Panc1 (cell line): ENCODE data around the gene MYADM. TPM values are rescaled to one million over a fixed set of nuclear protein-coding genes. Genes with fewer than 3 reads are reported as not detected.

Experiments
- ATAC-seq: fragments of 200-7000 bp; cut with Tn5 transposase; 2 replicates; pipeline ENCODE4 v1.9.1; 2020; ENCODE audit warnings: mild to moderate bottlenecking, moderate library complexity
- BruUV-seq: library from RNA; stranded (reverse); fragments of 400-500 nt; replicated peaks from 2 replicates; lab custom pipeline; 2021; lab: Mats Ljungman, UMichigan
- CTCF ChIA-PET: fragments of 300-600 bp; sonication (Branson Sonifier 250); formaldehyde crosslinking; loops from one replicate; lab custom pipeline; 2022; ENCODE audit warnings: antibody characterized with exemption; lab: Charles Lee
- POLR2A ChIA-PET: fragments of 300-600 bp; sonication (Branson Sonifier 250); formaldehyde crosslinking; loops from one replicate; lab custom pipeline; 2022; ENCODE audit warnings: antibody characterized with exemption; lab: Charles Lee
- DNase-seq: peaks from one replicate; pipeline ENCODE4 v3.0.0-alpha.2; 2010; ENCODE audit warnings: low read depth, low spot score
- H3K27ac ChIP-seq: 2 replicates; pipeline ENCODE4 v1.5.1; 2011; ENCODE audit warnings: mild to moderate bottlenecking, low read length, inconsistent platforms
- H3K27me3 ChIP-seq: fragments of 200-500 bp; sonication (Bioruptor generic); 2 replicates; pipeline ENCODE4 v1.6.0; 2014; ENCODE audit warnings: low read length, inconsistent platforms; ENCODE audit not compliant: control insufficient read depth, insufficient read depth
- H3K36me3 ChIP-seq: fragments of 200-500 bp; sonication (Bioruptor generic); 2 replicates; pipeline ENCODE4 v1.5.1; 2014; ENCODE audit warnings: inconsistent platforms, mild to moderate bottlenecking, low read length, moderate library complexity; ENCODE audit not compliant: control insufficient read depth, insufficient read depth
- H3K4me1 ChIP-seq: 2 replicates; pipeline ENCODE4 v1.5.1; 2011; ENCODE audit warnings: inconsistent platforms, mild to moderate bottlenecking, low read length, moderate library complexity; ENCODE audit not compliant: control insufficient read depth, insufficient read depth
- H3K4me3 ChIP-seq, 2 experiments: 2 replicates each; pipeline ENCODE4 v1.5.1; 2011 to 2012; ENCODE audit warnings: low read depth in 2 of 2, low read length in 2 of 2, mild to moderate bottlenecking in 2 of 2, inconsistent platforms in 1 of 2, moderate library complexity in 1 of 2
- H3K9me3 ChIP-seq: fragments of 200-500 bp; sonication (Bioruptor generic); 2 replicates; pipeline ENCODE4 v1.5.1; 2014; ENCODE audit warnings: low read depth, mild to moderate bottlenecking, inconsistent platforms, low read length, moderate library complexity; ENCODE audit not compliant: control insufficient read depth, insufficient read depth
- CTCF ChIP-seq: fragments of 450-650 bp; IDR thresholded peaks from 2 replicates; pipeline ENCODE4 v1.5.1; 2017; ENCODE audit warnings: mild to moderate bottlenecking
- POLR2AphosphoS5 ChIP-seq: IDR thresholded peaks from 2 replicates; pipeline ENCODE4 v1.6.1; 2012; ENCODE audit warnings: mild to moderate bottlenecking, low read depth, low read length, moderate library complexity
- REST ChIP-seq, 2 experiments: IDR thresholded peaks; 2 replicates each; pipeline ENCODE4 v1.6.1; 2011 to 2012; ENCODE audit warnings: low read depth in 2 of 2, control low read depth in 1 of 2, low read length in 1 of 2, mild to moderate bottlenecking in 1 of 2, moderate library complexity in 1 of 2; ENCODE audit not compliant: insufficient read depth in 1 of 2
- SIN3A ChIP-seq: IDR thresholded peaks from 2 replicates; pipeline ENCODE4 v1.6.1; 2012; ENCODE audit warnings: low read depth, mild to moderate bottlenecking, low read length, moderate library complexity, borderline replicate concordance; ENCODE audit not compliant: insufficient read depth
- TCF7L2 ChIP-seq: IDR thresholded peaks from 2 replicates; pipeline ENCODE4 v1.6.1; 2011; ENCODE audit warnings: mild to moderate bottlenecking, low read depth, low read length, inconsistent platforms
- in situ Hi-C: cut with HindIII; loops from 2 replicates; pipeline ENCODE4 v1.10.0; 2016; ENCODE audit warnings: low sequenced_read_pairs, low pct_unique_long_range_greater_than_20kb
- intact Hi-C: fragments of 100-400 bp; cut with micrococcal nuclease; formaldehyde crosslinking; loops from one replicate; pipeline ENCODE4 v1.10.0; 2022; ENCODE audit not compliant: unreplicated experiment
- total RNA-seq: library from RNA; stranded (reverse); gene quantifications from one replicate; pipeline ENCODE4 v1.2.1, GENCODE V29; 2021; ENCODE audit not compliant: unreplicated experiment

The MYADM gene
- total RNA-seq, 1 experiment from 2014 or later: 469 TPM

- ATAC-seq (peak; percentile 1; the same call in 1 of the 2 replicates), DNase-seq (no peak)
- H3K9me3 ChIP-seq: no peaks in the 10 kb centered on the region
- intact Hi-C loops: no loop called here
- H3K27me3 ChIP-seq: no peaks in the 10 kb centered on the region
- POLR2A ChIA-PET: interaction anchor here (0.5 to 3.0 kb wide), 4 partner anchors 9 to 428 kb away, joined by 4 to 16 read pairs (median 6); partner anchors contain the start of gene MYADM
- CTCF ChIA-PET: interaction anchor here (0.5 to 0.6 kb wide), 2 partner anchors 52 to 71 kb away, joined by 3 to 5 read pairs; no protein-coding TSS in a partner anchor
- H3K4me3 ChIP-seq: no peak overlapping the region
- peak overlapping the region; percentile 14 for H3K27ac ChIP-seq
- in situ Hi-C loops: no loop called here
- H3K36me3 ChIP-seq: 0 out of 2 replicates have a peak, but pooled peaks cover 6% of the 10 kb centered on the region
- TF ChIP-seq POLR2AphosphoS5 (peak; percentile 46; the same call in 1 of the 2 replicates), CTCF (no peak)
- H3K4me1 ChIP-seq: peaks cover 45% of the 10 kb centered on the region
- no TSS peak for BruUV-seq
These were observed 9.1 kb downstream of the MYADM start for GRCh38 chr19:53876651-53877224.

GRCh38 chr19:53877361-53877766 is 9.7 kb downstream of the MYADM start:
- Histone ChIP-seq H3K4me3 (no peak overlapping the region), H3K27me3 (no peaks in the 10 kb centered on the region), H3K27ac (peak overlapping the region; percentile 10; the same call in 1 of the 2 replicates), H3K36me3 (0 out of 2 replicates have a peak, but pooled peaks cover 6% of the 10 kb centered on the region), H3K4me1 (peaks cover 46% of the 10 kb centered on the region), H3K9me3 (no peaks in the 10 kb centered on the region)
- no TSS peak for BruUV-seq
- DNase-seq: no peak
- intact Hi-C loops: no loop called here
- ChIA-PET POLR2A (interaction anchor here (0.6 to 3.0 kb wide), 2 partner anchors 9 to 24 kb away, joined by 4 to 16 read pairs; partner anchors contain the start of gene MYADM), CTCF (no interaction called here)
- no peak for ATAC-seq
- TF ChIP-seq REST (IDR thresholded peaks at IDR 0.05; ENCODE audit: insufficient read depth in 1 of 2, low read depth in 2 of 2, low read length in 1 of 2): no peak
- peak; percentile 21; the same call in 1 of the 2 replicates for TF ChIP-seq POLR2AphosphoS5
- peak; percentile 88 for TF ChIP-seq TCF7L2
- TF ChIP-seq CTCF: no peak
- TF ChIP-seq SIN3A: peak; percentile 58; the same call in 1 of the 2 replicates
- in situ Hi-C loops: no loop called here
